K562 (cell line): Measurements from ENCODE around the gene MT2A. TPM values are rescaled to one million over a fixed set of nuclear protein-coding genes. Genes with fewer than 3 reads are reported as not detected.
A peak's percentile ranks its signal among the peaks of the same experiment; 100 is the strongest.

ENCODE experiments used
- ATAC-seq: fragments of 200-7000 bp; cut with Tn5 transposase; 3 replicates; pipeline ENCODE4 v1.9.1; 2020; ENCODE audit warnings: moderate library complexity
- BruUV-seq: library from RNA; stranded (reverse); fragments of 400-500 nt; replicated peaks from 2 replicates; lab custom pipeline; 2021; lab: Mats Ljungman, UMichigan
- CTCF ChIA-PET: fragments of 300-600 bp; formaldehyde crosslinking; extraction: SDS; loops from one replicate; lab custom pipeline; 2021; ENCODE audit warnings: low intra/inter-chr PET ratio; lab: Yijun Ruan, JAX
- POLR2A ChIA-PET: fragments of 300-600, 350-650 bp; sonication (Branson Sonifier 250); formaldehyde crosslinking; extraction: SDS; loops from one replicate; lab custom pipeline; 2021; ENCODE audit warnings: antibody characterized with exemption, inconsistent platforms; lab: Yijun Ruan, JAX
- DNase-seq, 4 experiments: peaks; one replicate each; pipeline versions ENCODE4 v3.0.0 to v3.0.0-alpha.2; 2011 to 2018; ENCODE audit warnings: low spot score in 3 of 4, mixed read lengths in 3 of 4; ENCODE audit errors: extremely low read depth in 1 of 4
- FAIRE-seq: peaks from 2 replicates; lab custom pipeline; 2011; peaks lifted over from hg19 to GRCh38; lab: Jason Lieb, UNC
- H2AFZ ChIP-seq: 2 replicates; pipeline ENCODE4 v1.6.0; 2011; ENCODE audit warnings: low read depth, low read length, control low read depth, inconsistent platforms
- H3K27ac ChIP-seq: fragments of 200-600 bp; 3 replicates; pipeline ENCODE4 v1.8.0; 2011; ENCODE audit warnings: low read depth, mild to moderate bottlenecking, control low read depth, inconsistent platforms, low read length, moderate library complexity, mixed read lengths; ENCODE audit errors: extremely low read depth
- H3K27me3 ChIP-seq, 2 experiments: fragments of 300-600 bp in 1 of 2; 2 replicates in 1 of 2; 3 replicates in 1 of 2; pipeline versions ENCODE4 v1.6.0 to v1.8.0; 2011; ENCODE audit warnings: inconsistent platforms in 2 of 2, low read length in 2 of 2, mild to moderate bottlenecking in 1 of 2, mixed read lengths in 1 of 2, moderate library complexity in 1 of 2; ENCODE audit not compliant: control insufficient read depth in 2 of 2, insufficient read depth in 2 of 2
- H3K36me3 ChIP-seq: fragments of 300-600 bp; 3 replicates; pipeline ENCODE4 v1.8.0; 2011; ENCODE audit warnings: mild to moderate bottlenecking, low read length, inconsistent platforms; ENCODE audit not compliant: control insufficient read depth, insufficient read depth
- H3K4me1 ChIP-seq, 2 experiments: fragments of 200-600 bp in 1 of 2; replicated peaks in 1 of 2; 2 replicates in 1 of 2; 3 replicates in 1 of 2; pipeline versions ENCODE4 v1.5.1 to v1.8.0; 2011; ENCODE audit warnings: inconsistent platforms in 2 of 2, low read length in 2 of 2, mild to moderate bottlenecking in 1 of 2, mixed read lengths in 1 of 2, moderate library complexity in 1 of 2; ENCODE audit not compliant: control insufficient read depth in 2 of 2, insufficient read depth in 2 of 2
- H3K4me2 ChIP-seq: 2 replicates; pipeline ENCODE4 v1.6.1; 2011; ENCODE audit warnings: low read length, control low read depth, inconsistent platforms, mixed read lengths; ENCODE audit not compliant: insufficient read depth
- H3K4me3 ChIP-seq: fragments of 200-600 bp; sonication (generic), shearing (Covaris generic); 2 replicates; pipeline ENCODE4 v1.5.1; 2016; ENCODE audit warnings: control low read depth, inconsistent platforms
- H3K79me2 ChIP-seq: fragments of 200-600 bp; 3 replicates; pipeline ENCODE4 v1.8.0; 2011; ENCODE audit warnings: low read length, inconsistent platforms; ENCODE audit not compliant: control insufficient read depth, insufficient read depth
- H3K9ac ChIP-seq, 2 experiments: 2 replicates each; pipeline versions ENCODE4 v1.6.0 to v1.6.1; 2011; ENCODE audit warnings: low read depth in 2 of 2, low read length in 2 of 2, control low read depth in 1 of 2, inconsistent platforms in 1 of 2, mild to moderate bottlenecking in 1 of 2, mixed read lengths in 1 of 2; ENCODE audit not compliant: insufficient read depth in 1 of 2
- H3K9me1 ChIP-seq: one replicate; pipeline ENCODE4 v1.6.0; 2011; ENCODE audit warnings: inconsistent platforms, mild to moderate bottlenecking, low read length, moderate library complexity; ENCODE audit not compliant: control insufficient read depth, insufficient read depth
- H3K9me3 ChIP-seq: replicated peaks from 2 replicates; pipeline ENCODE4 v1.5.1; 2011; ENCODE audit warnings: low read depth, low read length, inconsistent platforms; ENCODE audit not compliant: control insufficient read depth, insufficient read depth
- H4K20me1 ChIP-seq: replicated peaks from 2 replicates; pipeline ENCODE4 v1.6.1; 2011; ENCODE audit warnings: low read length, inconsistent platforms, mixed read lengths; ENCODE audit not compliant: control insufficient read depth, insufficient read depth
- ARNT ChIP-seq, 2 experiments: fragments of 450-650 bp; IDR thresholded peaks; 2 replicates each; pipeline ENCODE4 v1.6.1; 2016; ENCODE audit warnings: mild to moderate bottlenecking in 1 of 2
- ATF1 ChIP-seq, 2 experiments: fragments of 450-650 bp in 1 of 2; IDR thresholded peaks; 2 replicates each; pipeline ENCODE4 v1.6.1; 2016; ENCODE audit warnings: missing compliant biosample characterization in 1 of 2, missing genetic modification characterization in 1 of 2
- BRD9 ChIP-seq: fragments of 450-650 bp; IDR thresholded peaks from 2 replicates; pipeline ENCODE4 v1.6.1; 2018; ENCODE audit warnings: low read depth; ENCODE audit not compliant: partially characterized antibody
- CREM ChIP-seq: IDR thresholded peaks from 2 replicates; pipeline ENCODE4 v1.6.1; 2014; ENCODE audit warnings: antibody characterized with exemption, low read depth
- FOSL1 ChIP-seq: fragments of 200-800 bp; sonication (Bioruptor generic); conservative IDR thresholded peaks from 2 replicates; pipeline ENCODE4 v1.6.1; 2016; ENCODE audit warnings: missing genetic modification characterization, missing compliant biosample characterization
- GABPB2 ChIP-seq: fragments of 250-450 bp; sonication (Bioruptor Pico); conservative IDR thresholded peaks from 2 replicates; pipeline ENCODE4 v1.5.1; 2021; ENCODE audit warnings: mild to moderate bottlenecking
- GTF2A2 ChIP-seq: IDR thresholded peaks from 2 replicates; pipeline ENCODE4 v1.6.1; 2016; ENCODE audit warnings: mild to moderate bottlenecking, missing genetic modification characterization, missing compliant biosample characterization
- JUNB ChIP-seq: fragments of 450-650 bp; formaldehyde crosslinking; conservative IDR thresholded peaks from 2 replicates; pipeline ENCODE4 v1.4.0; 2020; ENCODE audit warnings: mild to moderate bottlenecking
- JUND ChIP-seq, 2 experiments: IDR thresholded peaks; 2 replicates in 1 of 2; 3 replicates in 1 of 2; pipeline ENCODE4 v1.6.1; 2011; ENCODE audit warnings: borderline replicate concordance in 2 of 2, low read depth in 2 of 2, low read length in 2 of 2, improper control_type of control experiment in 1 of 2, missing biosample characterization in 1 of 2, missing genetic modification characterization in 1 of 2, missing genetic modification reagents in 1 of 2
- MAFF ChIP-seq: IDR thresholded peaks from 2 replicates; pipeline ENCODE4 v1.6.1; 2012; ENCODE audit warnings: low read length, improper control_type of control experiment
- POLR3A ChIP-seq: IDR thresholded peaks from 2 replicates; pipeline ENCODE4 v1.6.1; 2011; ENCODE audit warnings: borderline replicate concordance, mild to moderate bottlenecking, moderate library complexity; ENCODE audit not compliant: insufficient read length, insufficient read depth; ENCODE audit errors: extremely low read depth
- RCOR1 ChIP-seq, 2 experiments: IDR thresholded peaks; 2 replicates each; pipeline ENCODE4 v1.6.1; 2012; ENCODE audit warnings: low read depth in 2 of 2, low read length in 2 of 2, borderline replicate concordance in 1 of 2, improper control_type of control experiment in 1 of 2
- SMAD2 ChIP-seq: fragments of 150-350 bp; IDR thresholded peaks from 2 replicates; pipeline ENCODE4 v1.6.1; 2014; ENCODE audit warnings: low read depth, mild to moderate bottlenecking, low read length
- SMARCA4 ChIP-seq: fragments of 450-650 bp; IDR thresholded peaks from 2 replicates; pipeline ENCODE4 v1.6.1; 2016
- XRCC3 ChIP-seq: fragments of 450-650 bp; IDR thresholded peaks from 2 replicates; pipeline ENCODE4 v1.6.1; 2017; ENCODE audit warnings: mild to moderate bottlenecking, moderate library complexity
- WGBS: fragments of 100-300 bp; shearing (Covaris generic); methylation state at CpG from one replicate; pipeline ENCODE4 v1.1.6; 2016; ENCODE audit warnings: low coverage, mixed read lengths; ENCODE audit not compliant: insufficient coverage; ENCODE audit errors: missing lambda C conversion rate; 5-methylcytosine and 5-hydroxymethylcytosine counted together
- in situ Hi-C: fragments of 300-500 bp; cut with MboI; formaldehyde crosslinking; loops from 4 replicates; pipeline ENCODE4 v1.15.0; 2018; ENCODE audit warnings: inconsistent platforms, mixed read lengths
- intact Hi-C: fragments of 100-400 bp; cut with micrococcal nuclease; formaldehyde crosslinking; loops from 2 replicates; pipeline ENCODE4 v1.14.2; 2022
- polyA plus RNA-seq, 8 experiments: library from polyadenylated mRNA; depleted of rRNA in 4 of 8; stranded (reverse) in 5 of 8; unstranded in 3 of 8; fragments of >200 nt; fragmentation: Nextera tagmentation in 2 of 8; fragmentation: Illumina TruSeq in 1 of 8; extraction: Ambion mirVana in 2 of 8; extraction: Trizol in 1 of 8; gene quantifications; 2 replicates each; pipeline versions ENCODE4 v1.2.1 to v1.2.3, GENCODE V29; 2011 to 2014; ENCODE audit warnings: inconsistent platforms in 1 of 8, missing spikeins in 1 of 8
- total RNA-seq, 7 experiments: library from RNA; depleted of rRNA in 6 of 7; stranded (reverse); fragments of >200 nt in 6 of 7; fragmentation: Illumina TruSeq in 2 of 7; extraction: Trizol in 2 of 7; gene quantifications; 2 replicates each; pipeline versions ENCODE4 v1.2.1 to v1.2.3, GENCODE V29; 2011 to 2021; ENCODE audit warnings: low replicate concordance in 1 of 7

MT2A gene
- total and polyA plus RNA-seq, 9 of the 15 experiments (the other 6 are each of a cell fraction or from before 2014, with no cell fraction given): 2.0 to 16.9 (median 8.5) TPM

DNA sequence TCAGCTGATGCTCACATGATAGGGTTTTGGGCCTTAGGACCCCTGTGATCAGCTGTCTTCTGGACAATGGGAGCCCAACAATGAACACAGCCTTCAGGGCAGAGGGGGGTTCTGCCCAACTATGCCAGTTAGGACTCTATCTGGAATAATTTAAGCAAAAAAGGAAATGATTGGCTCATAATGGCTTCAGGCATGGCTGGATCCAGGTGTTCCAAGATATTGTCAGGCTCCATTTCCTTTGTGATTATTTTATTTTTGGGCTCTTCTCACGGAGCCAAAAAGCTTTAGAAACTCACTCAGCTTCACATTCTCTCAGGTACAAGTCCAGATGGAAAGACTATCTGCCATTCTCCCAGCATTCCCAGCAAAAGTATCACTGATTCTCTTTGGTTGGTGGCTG, 2.9 kb upstream of the MT2A start:
- H3K9me1 ChIP-seq: no peaks in the 10 kb centered on the region
- no peak overlapping the region for H3K9ac ChIP-seq
- POLR2A ChIA-PET: interaction anchor here (0.6 to 0.7 kb wide), 2 partner anchors 112 to 154 kb away, joined by 3 read pairs; partner anchors contain the start of genes NUDT21 and OGFOD1
- no TSS peak for BruUV-seq
- DNase-seq (no peak), FAIRE-seq (no peak), ATAC-seq (no peak)
- no peaks in the 10 kb centered on the region for H3K36me3 ChIP-seq
- no peak overlapping the region for H2AFZ ChIP-seq
- H3K27ac ChIP-seq: no peak overlapping the region
- peaks cover 3 to 11% of the 10 kb centered on the region in 2 experiments; a peak in 2 of 5 replicates for H3K27me3 ChIP-seq
- CTCF ChIA-PET: no interaction called here
- H3K79me2 ChIP-seq: no peaks in the 10 kb centered on the region
- in situ Hi-C loops: no loop called here
- H3K4me1 ChIP-seq: peaks cover 27 to 28% of the 10 kb centered on the region in 2 experiments
- TF ChIP-seq POLR3A: no peak
- no peak for TF ChIP-seq ARNT (IDR thresholded peaks at IDR 0.05)
- no peak for TF ChIP-seq RCOR1 (IDR thresholded peaks at IDR 0.05; ENCODE audit: borderline replicate concordance in 1 of 2, low read depth in 2 of 2, low read length in 2 of 2)
- no peak for TF ChIP-seq MAFF
- intact Hi-C loops: no loop called here
- WGBS: 57% methylated on average over 1 of the region's 1 CpG
- H3K4me2 ChIP-seq: no peak overlapping the region
- H3K4me3 ChIP-seq: no peak overlapping the region
- H3K9me3 ChIP-seq: no peaks in the 10 kb centered on the region
- H4K20me1 ChIP-seq: no peaks in the 10 kb centered on the region

DNA sequence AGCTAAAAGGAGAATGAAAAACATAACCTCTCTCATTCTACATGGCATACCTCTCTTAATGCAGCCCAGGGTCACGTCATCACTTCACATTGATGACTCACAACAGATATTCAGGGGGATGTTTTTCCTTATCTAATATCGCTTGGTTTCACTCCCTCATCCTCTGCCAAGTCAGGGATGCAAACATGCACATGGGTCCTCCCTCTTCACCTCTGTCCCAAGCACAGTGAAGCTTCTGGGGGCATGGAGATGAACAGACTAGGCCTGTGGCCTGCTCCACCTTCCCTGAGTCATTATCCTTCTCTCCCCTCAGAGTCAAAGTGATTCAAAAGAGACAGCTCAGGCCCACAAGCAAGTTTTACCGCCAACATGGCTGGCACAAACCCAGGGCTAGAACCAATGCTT, 2.3 kb upstream of the MT2A start:
- no peak for DNase-seq
- no peaks in the 10 kb centered on the region for H4K20me1 ChIP-seq
- no peak overlapping the region for H3K4me2 ChIP-seq
- H3K27me3 ChIP-seq: peaks cover 3 to 5% of the 10 kb centered on the region in 2 experiments; a peak in 2 of 5 replicates
- ChIA-PET CTCF (no interaction called here), POLR2A (interaction anchor here (0.7 to 1.5 kb wide), 2 partner anchors 14 to 155 kb away, joined by 3 read pairs; partner anchors contain the start of genes NUDT21 and OGFOD1)
- no peaks in the 10 kb centered on the region for H3K9me1 ChIP-seq
- in situ Hi-C loops: no loop called here
- no peak overlapping the region for H3K9ac ChIP-seq
- H3K4me3 ChIP-seq: no peak overlapping the region
- H3K36me3 ChIP-seq: no peaks in the 10 kb centered on the region
- H3K4me1 ChIP-seq: peaks cover 27 to 29% of the 10 kb centered on the region in 2 experiments
- no peak overlapping the region for H3K27ac ChIP-seq
- H2AFZ ChIP-seq: 0 out of 2 replicates have a peak overlapping the region, but pooled peaks have one; percentile 21
- WGBS: 36% methylated on average over 3 of the region's 3 CpGs
- FAIRE-seq: no peak
- BruUV-seq: no TSS peak
- no peaks in the 10 kb centered on the region for H3K79me2 ChIP-seq
- H3K9me3 ChIP-seq: no peaks in the 10 kb centered on the region
- ATAC-seq: no peak
- intact Hi-C loops: no loop called here
- TF ChIP-seq FOSL1 (tag) (peak; percentile 62), GTF2A2 (tag) (no peak), JUNB (CRISPR knock-in tag) (peak; percentile 42; the same call in 1 of the 2 replicates), XRCC3 (no peak), ATF1 (CRISPR knock-in tag; IDR thresholded peaks at IDR 0.05) (no peak), ATF1 (tag; IDR thresholded peaks at IDR 0.05) (peak; percentile 54; the same call in 1 of the 2 replicates), SMAD2 (no peak), BRD9 (no peak), CREM (0 out of 2 replicates have a peak, but pooled peaks have one; percentile 17), GABPB2 (CRISPR knock-in tag) (no peak), SMARCA4 (no peak), JUND (IDR thresholded peaks at IDR 0.05; ENCODE audit: borderline replicate concordance, low read depth, low read length) (peak; percentile 57; the same call in 1 of the 2 replicates), JUND (tag; IDR thresholded peaks at IDR 0.05; ENCODE audit: borderline replicate concordance, low read depth, low read length) (peak; percentile 34; the same call in 1 of the 3 replicates)
